HG03442 (cell line): ENCODE measurements around the gene JOSD1.
A peak's percentile ranks its signal among the peaks of the same experiment; 100 is the strongest.

Experiments used
- ATAC-seq: cut with Tn5 transposase; IDR thresholded peaks from one replicate; pipeline ENCODE4 v1.9.1; 2021; ENCODE audit warnings: mild to moderate bottlenecking, moderate library complexity; ENCODE audit not compliant: unreplicated experiment

JOSD1 gene

GRCh38 chr22:38715176-38715764 lies 14.5 kb upstream of the JOSD1 start:
- ATAC-seq, result no peak

DNA sequence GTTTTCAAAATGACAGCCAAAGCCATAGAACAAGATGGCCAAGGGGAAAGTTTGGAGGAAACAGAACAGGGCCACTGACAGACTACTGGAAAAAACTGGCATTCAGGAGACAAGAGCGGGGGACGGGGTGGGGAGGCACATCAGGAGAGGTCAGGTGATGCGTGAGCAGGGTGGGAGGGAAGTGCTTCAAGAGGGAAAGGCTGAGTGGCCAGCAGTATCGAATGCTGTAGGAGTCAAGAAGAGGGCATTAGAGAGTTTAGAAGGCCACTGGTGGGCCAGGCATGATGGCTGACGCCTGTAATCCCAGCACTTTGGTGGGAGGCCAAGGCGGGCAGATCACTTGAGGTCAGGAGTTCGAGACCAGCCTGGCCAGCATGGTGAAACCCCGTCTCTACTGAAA lies 13.2 kb upstream of the JOSD1 start:
- ATAC-seq, result no peak

DNA sequence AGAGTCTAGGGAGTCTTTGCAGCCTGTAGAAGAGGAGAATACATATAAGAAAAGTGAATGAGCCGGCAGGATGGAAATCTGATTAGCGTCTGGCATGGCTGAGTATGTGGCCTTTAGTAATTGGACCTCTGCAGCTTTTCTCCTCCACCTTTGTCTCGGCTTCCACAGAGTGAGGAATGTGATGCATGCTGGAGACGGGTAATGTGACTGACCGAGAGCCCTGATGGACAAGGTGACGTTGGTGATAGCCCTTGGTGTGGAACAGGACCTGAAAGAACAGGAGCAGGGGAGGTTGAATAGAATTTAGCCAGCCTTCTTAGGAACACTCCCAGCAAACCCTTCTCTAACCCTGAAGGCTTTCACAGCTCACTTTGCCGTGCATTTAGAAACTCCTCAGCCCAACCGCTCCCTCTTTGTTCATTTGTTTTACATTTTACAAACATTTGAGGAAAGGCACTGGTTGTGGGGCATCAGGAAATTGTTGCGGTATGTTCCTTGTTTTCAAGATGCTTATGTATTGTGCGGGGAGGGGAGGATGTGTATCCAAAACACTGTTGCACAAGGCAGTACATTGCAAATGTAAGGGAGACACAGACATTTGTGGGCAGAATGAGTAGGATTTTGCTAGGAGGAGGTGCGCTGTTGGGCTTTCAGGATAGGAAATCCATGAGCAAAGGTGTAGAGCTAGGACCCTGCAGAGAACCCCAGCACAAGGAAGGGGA lies 11.9 kb upstream of the JOSD1 start:
- no peak for ATAC-seq

DNA sequence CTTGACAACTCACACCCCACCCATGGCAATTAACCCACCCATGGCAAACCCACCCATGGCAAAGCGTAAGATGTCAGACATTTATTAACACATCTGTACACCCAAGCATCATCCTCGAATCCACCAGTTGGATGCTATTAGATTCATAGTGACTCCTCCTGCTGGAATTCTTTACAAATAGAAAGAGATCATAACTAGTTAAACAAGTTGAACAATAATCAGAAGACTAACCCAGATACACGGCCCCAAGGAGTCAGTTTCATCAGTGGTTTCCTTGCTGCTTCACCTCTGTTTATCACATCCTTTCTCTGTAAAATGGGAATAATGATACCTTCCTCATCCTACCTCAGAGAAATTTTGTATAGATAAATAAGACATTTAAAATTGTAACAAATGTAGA lies 10.1 kb upstream of the JOSD1 start:
- ATAC-seq, result no peak

- no peak for ATAC-seq
Measured at GRCh38 chr22:38710351-38710750, 9.6 kb upstream of the JOSD1 start.

- ATAC-seq, result no peak
Measured at GRCh38 chr22:38709306-38709705, 8.6 kb upstream of the JOSD1 start.

DNA sequence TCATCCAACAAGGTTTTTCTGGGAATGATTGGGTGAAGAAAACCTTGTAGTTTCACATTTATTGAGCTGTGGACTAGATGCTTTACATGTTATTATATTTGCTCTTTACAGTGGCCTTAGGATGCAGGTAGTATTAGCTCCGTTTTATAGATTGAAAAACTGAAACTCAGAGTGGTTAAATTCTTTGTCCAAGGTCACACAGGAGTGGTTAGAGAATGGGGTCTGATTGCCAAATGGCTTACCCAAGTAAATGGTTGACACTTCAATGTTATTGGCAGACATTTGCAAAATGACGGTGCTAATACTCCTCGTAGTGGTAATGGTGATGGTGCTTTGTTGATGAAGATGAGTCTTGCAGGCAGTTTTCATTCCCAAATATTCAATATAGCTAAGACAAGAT lies 7.2 kb upstream of the JOSD1 start:
- ATAC-seq, result no peak

GRCh38 chr22:38707346-38707745 lies 6.6 kb upstream of the JOSD1 start:
- no peak for ATAC-seq

DNA sequence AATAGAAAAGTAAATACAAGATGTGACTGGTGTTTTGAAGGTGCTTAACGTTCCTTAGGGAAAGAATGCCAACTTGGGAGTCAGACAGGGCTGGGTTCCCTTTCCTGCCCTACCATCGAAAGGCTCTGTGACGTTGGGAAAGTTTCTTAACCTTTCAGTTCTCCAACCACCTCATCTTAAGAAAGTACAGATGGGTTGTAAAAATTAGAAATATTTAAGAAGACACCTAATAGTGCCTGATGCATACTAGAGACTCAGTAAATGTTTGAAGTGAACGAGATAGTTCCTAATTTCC lies 6.1 kb upstream of the JOSD1 start:
- ATAC-seq, result no peak

DNA sequence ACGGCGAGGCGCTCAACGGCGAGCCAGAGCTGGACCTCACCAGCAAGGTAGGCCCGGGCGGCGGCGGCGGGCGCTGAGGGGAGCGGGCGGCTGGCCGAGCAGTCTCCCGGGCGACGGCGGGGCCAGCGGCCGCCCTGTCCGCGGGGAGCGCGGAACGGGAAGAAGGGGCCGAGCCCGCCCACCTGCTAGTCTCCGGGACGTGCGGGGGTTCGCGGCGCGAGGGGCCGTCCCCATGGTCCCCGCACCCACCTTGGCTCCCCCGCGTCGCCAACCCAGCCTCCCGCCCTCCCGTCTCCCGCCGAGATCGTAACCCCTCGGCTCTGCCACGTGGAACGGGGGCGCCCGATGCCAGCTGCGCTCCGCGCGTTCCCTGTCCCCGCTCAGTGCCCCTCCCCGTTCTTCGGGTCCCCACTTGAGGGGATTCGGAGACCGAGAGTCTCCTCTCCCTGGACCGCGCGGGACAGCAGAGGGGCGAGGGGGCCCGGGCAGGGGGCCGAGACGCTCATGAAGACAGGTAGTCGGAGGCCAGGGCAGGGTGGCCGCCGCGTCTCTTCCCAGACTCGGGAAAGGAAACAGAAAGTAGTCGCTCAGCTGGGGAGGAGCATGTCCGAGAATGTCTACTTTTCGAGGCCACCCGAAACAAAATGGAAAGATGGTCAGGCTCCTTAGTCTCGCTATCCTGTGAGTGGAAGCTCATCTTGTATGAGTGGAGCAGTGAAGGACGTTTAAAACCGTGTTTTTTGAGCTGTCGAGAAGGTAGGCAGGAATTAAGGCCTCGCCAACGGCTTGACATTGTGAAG lies 5.6 kb upstream of the JOSD1 start:
- ATAC-seq, result peak; percentile 5

DNA sequence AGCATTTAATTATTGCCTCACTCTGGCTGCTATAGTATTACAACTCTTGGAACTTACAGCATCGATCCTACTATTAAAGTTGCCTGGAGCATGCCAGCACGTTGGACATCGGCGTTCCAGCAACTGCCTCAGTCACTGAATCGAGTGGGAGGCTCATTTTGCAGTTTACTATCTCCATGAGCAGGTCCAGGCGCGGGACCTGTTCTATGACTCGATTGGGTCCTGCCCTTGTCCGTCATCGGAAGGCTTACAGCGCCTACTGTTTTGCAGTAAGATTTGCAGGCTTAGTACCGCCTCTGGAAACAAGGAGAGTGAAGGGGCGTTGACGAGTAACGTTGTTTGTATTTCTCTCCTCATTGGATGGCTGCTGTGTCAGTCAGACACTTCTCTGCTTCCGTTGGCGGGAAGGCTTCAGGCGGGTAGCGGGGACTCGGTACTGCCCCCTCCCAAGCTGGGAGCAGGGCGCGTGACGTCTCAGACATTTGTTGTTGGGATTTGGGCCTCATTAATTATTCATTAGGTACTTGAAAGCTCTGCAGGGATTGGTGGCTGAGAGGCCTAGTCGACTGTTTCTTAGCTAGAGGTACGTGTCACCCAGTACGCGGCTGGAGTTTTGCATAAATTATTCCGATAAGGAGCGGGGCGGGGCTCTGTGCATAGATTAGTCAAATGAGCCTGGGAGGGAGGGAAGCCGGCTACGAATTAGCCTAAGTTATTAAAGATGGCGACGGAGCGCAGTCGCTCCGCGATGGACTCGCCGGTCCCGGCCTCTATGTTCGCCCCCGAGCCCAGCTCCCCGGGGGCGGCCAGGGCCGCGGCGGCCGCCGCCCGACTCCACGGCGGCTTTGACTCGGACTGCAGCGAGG lies 4.7 kb upstream of the JOSD1 start, which contains the start of gene GTPBP1:
Gene GTPBP1 (plus strand): TSS at position 710 of the 866 bp plus-strand sequence. CDS start 12 bp downstream, at position 722.
- ATAC-seq, result peak; percentile 66

DNA sequence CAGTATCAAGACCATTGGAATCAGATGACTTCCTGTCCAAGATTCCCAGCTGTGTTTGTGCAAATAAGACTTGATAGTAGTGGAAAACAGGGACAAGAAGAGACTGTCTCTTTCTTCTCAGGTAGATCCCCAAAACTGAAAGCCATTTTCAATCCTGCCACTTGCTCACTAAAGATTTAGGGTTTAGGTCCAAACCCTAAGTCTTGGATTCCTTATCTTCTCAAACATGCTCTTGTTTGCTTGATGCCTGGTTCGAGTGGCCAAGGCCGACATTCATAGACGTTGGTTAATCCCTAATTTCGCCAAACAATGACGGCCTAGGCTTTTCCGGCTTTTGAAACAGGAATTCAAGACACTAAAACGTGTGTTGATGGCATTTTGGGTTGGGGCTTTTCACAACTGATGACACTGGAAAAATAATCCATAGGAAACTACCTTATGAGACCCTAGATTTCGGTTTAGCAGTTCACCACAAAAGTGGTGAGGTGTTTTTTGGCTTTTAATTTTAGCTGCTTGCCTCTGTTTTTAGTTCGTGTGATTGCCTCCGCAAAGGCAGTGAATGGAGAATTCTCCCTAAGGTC lies 4.0 kb upstream of the JOSD1 start:
- no peak for ATAC-seq

- no peak for ATAC-seq
Measured at GRCh38 chr22:38700270-38700788, 414 bp downstream of the JOSD1 start.

- ATAC-seq, result no peak
Measured at GRCh38 chr22:38699784-38700183, 959 bp downstream of the JOSD1 start.

DNA sequence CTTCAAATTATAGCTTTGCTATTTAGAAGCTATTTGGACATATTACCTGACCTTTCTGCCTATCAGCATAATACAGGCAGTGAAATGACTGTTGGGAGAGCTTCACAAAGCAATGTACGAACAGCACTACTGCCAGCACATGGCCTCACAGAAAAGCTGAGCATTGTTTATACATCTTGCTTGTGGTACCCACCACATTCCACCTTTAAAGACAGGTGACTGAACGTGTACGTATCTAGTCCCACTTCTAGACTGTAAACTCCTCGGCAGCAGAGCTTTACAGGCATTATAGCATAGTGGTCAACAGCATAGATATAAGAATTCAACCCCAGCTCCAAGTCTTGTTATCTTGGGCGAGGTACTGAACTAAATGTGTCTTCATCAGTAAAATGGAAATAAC lies 1.6 kb downstream of the JOSD1 start:
- no peak for ATAC-seq

GRCh38 chr22:38698407-38699094 lies 2.2 kb downstream of the JOSD1 start:
- no peak for ATAC-seq

DNA sequence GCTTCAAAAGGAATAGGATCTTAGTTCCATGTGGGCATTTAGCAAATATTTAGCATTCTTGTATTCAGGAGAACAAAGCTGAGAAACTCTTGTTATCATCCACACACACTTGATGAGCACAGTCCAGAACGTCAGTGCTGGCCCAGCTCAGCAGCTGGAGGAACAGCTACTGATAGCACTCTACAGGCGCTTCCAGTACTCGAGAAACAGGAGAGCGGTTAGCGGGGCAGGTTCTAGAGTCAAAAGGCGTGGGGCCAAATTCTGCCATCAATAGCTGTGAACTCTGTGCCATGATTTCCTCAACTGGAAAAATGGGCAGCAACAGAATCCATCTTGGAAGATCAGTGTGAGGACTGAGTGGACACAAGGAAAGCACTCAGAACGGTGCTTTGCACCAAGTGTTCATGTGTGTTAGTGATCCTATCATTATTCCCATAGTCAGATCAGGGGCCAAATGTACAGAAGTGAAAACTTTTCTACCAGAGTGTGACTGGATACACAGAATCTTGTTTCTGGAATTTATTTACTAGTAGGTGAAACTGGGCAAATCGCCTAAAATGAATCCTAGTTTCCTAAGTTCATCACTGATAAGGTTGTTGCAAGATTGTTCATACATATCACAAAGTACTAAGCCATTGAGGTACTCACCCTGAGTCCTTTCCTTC lies 3.2 kb downstream of the JOSD1 start:
- no peak for ATAC-seq

- ATAC-seq, result no peak
Measured at GRCh38 chr22:38696606-38697424, 3.9 kb downstream of the JOSD1 start.

- ATAC-seq, result no peak
Measured at GRCh38 chr22:38694940-38695339, 5.8 kb downstream of the JOSD1 start.
